HEK293T (cell line): ENCODE results near the gene RMDN3.

Experiments
- CTCF ChIA-PET: fragments of 350-600 bp; formaldehyde crosslinking; extraction: SDS; loops from one replicate; lab custom pipeline; 2021; ENCODE audit warnings: antibody characterized with exemption, inconsistent platforms; lab: Yijun Ruan, JAX
- POLR2A ChIA-PET: fragments of 350-600 bp; formaldehyde crosslinking; extraction: SDS; loops from one replicate; lab custom pipeline; 2020; ENCODE audit warnings: antibody characterized with exemption, inconsistent platforms; lab: Yijun Ruan, JAX
- DNase-seq: peaks from one replicate; pipeline ENCODE4 v3.0.0; 2012; ENCODE audit warnings: mixed read lengths; ENCODE audit errors: extremely low spot score
- ARNT ChIP-seq: fragments of 450-650 bp; IDR thresholded peaks from 2 replicates; pipeline ENCODE4 v1.6.1; 2017; ENCODE audit warnings: mild to moderate bottlenecking
- BHLHE40 ChIP-seq: fragments of 450-650 bp; IDR thresholded peaks from 2 replicates; pipeline ENCODE4 v1.6.1; 2016; ENCODE audit warnings: mild to moderate bottlenecking, moderate library complexity, borderline replicate concordance
- CTBP1 ChIP-seq: fragments of 450-650 bp; IDR thresholded peaks from 2 replicates; pipeline ENCODE4 v1.6.1; 2016; ENCODE audit warnings: borderline replicate concordance
- ELF4 ChIP-seq: fragments of 450-650 bp; IDR thresholded peaks from 2 replicates; pipeline ENCODE4 v1.6.1; 2017; ENCODE audit warnings: antibody characterized with exemption
- FOXA1 ChIP-seq: fragments of 450-650 bp; IDR thresholded peaks from 2 replicates; pipeline ENCODE4 v1.6.1; 2016; ENCODE audit warnings: mild to moderate bottlenecking
- FOXK2 ChIP-seq: fragments of 450-650 bp; IDR thresholded peaks from 2 replicates; pipeline ENCODE4 v1.6.1; 2016; ENCODE audit warnings: mild to moderate bottlenecking
- FOXM1 ChIP-seq: fragments of 450-650 bp; IDR thresholded peaks from 2 replicates; pipeline ENCODE4 v1.6.1; 2017; ENCODE audit warnings: mild to moderate bottlenecking, borderline replicate concordance
- HDGF ChIP-seq: fragments of 450-650 bp; IDR thresholded peaks from 2 replicates; pipeline ENCODE4 v1.6.1; 2017; ENCODE audit warnings: antibody characterized with exemption, borderline replicate concordance
- L3MBTL2 ChIP-seq: fragments of 450-650 bp; conservative IDR thresholded peaks from 2 replicates; pipeline ENCODE4 v1.6.1; 2016; ENCODE audit warnings: mild to moderate bottlenecking
- LEF1 ChIP-seq: fragments of 450-650 bp; IDR thresholded peaks from 2 replicates; pipeline ENCODE4 v1.6.1; 2017; ENCODE audit warnings: mild to moderate bottlenecking, borderline replicate concordance
- NFRKB ChIP-seq: fragments of 450-650 bp; IDR thresholded peaks from 2 replicates; pipeline ENCODE4 v1.6.1; 2016; ENCODE audit warnings: mild to moderate bottlenecking, moderate library complexity
- PKNOX1 ChIP-seq: fragments of 450-650 bp; IDR thresholded peaks from 2 replicates; pipeline ENCODE4 v1.6.1; 2016
- SP1 ChIP-seq: fragments of 450-650 bp; IDR thresholded peaks from 2 replicates; pipeline ENCODE4 v1.6.1; 2017
- SUZ12 ChIP-seq: fragments of 450-650 bp; IDR thresholded peaks from 2 replicates; pipeline ENCODE4 v1.6.1; 2016; ENCODE audit warnings: mild to moderate bottlenecking
- TARDBP ChIP-seq: fragments of 450-650 bp; IDR thresholded peaks from 2 replicates; pipeline ENCODE4 v1.6.1; 2016
- ZNF384 ChIP-seq: fragments of 450-650 bp; IDR thresholded peaks from 2 replicates; pipeline ENCODE4 v1.6.1; 2016

RMDN3 gene

GRCh38 chr15:40716165-40716564 lies 38.9 kb downstream of the RMDN3 start:
- ChIA-PET POLR2A (no interaction called here), CTCF (no interaction called here)
- TF ChIP-seq PKNOX1: no peak
- TF ChIP-seq BHLHE40: no peak
- no peak for TF ChIP-seq L3MBTL2
- TF ChIP-seq HDGF: no peak
- TF ChIP-seq LEF1: no peak
- TF ChIP-seq TARDBP: no peak
- TF ChIP-seq SP1: no peak
- TF ChIP-seq ELF4: no peak
- TF ChIP-seq FOXM1: no peak
- no peak for TF ChIP-seq CTBP1
- TF ChIP-seq ARNT: no peak
- no peak for TF ChIP-seq SUZ12
- TF ChIP-seq FOXA1: no peak
- no peak for TF ChIP-seq ZNF384
- no peak for DNase-seq

GRCh38 chr15:40714144-40714543 lies 40.9 kb downstream of the RMDN3 start:
- POLR2A ChIA-PET: no interaction called here
- no peak for DNase-seq
- CTCF ChIA-PET: interaction anchor here (0.7 kb wide), 1 partner anchor 19 kb away, joined by 3 read pairs; the partner anchor contains the start of gene RAD51
- no peak for TF ChIP-seq LEF1
- TF ChIP-seq ZNF384: no peak

GRCh38 chr15:40706121-40706520 lies 48.9 kb downstream of the RMDN3 start:
- no peak for TF ChIP-seq CTBP1
- TF ChIP-seq LEF1: no peak
- TF ChIP-seq TARDBP: no peak
- TF ChIP-seq FOXM1: no peak
- TF ChIP-seq L3MBTL2: no peak
- TF ChIP-seq HDGF: no peak
- no peak for TF ChIP-seq NFRKB
- no peak for DNase-seq
- POLR2A ChIA-PET: interaction anchor here (1.1 to 1.4 kb wide), 2 partner anchors 11 to 57 kb away, joined by 3 to 7 read pairs; partner anchors contain the start of genes GCHFR and RAD51
- CTCF ChIA-PET: interaction anchor here (1.0 kb wide), 1 partner anchor 11 kb away, joined by 4 read pairs; the partner anchor contains the start of gene RAD51

GRCh38 chr15:40702077-40702476 lies 53.0 kb downstream of the RMDN3 start:
- ChIA-PET POLR2A (no interaction called here), CTCF (no interaction called here)
- TF ChIP-seq FOXM1 (no peak), CTBP1 (no peak), LEF1 (no peak), NFRKB (no peak), ARNT (no peak)
- DNase-seq: no peak

GRCh38 chr15:40697916-40698315 lies 57.1 kb downstream of the RMDN3 start:
- TF ChIP-seq NFRKB (no peak), CTBP1 (no peak), BHLHE40 (no peak), SUZ12 (no peak), ARNT (no peak), FOXA1 (no peak)
- ChIA-PET CTCF (no interaction called here), POLR2A (no interaction called here)
- no peak for DNase-seq

- ChIA-PET CTCF (no interaction called here), POLR2A (no interaction called here)
- DNase-seq: no peak
- no peak for TF ChIP-seq SP1
- TF ChIP-seq L3MBTL2: no peak
- no peak for TF ChIP-seq FOXA1
- no peak for TF ChIP-seq SUZ12
- TF ChIP-seq ZNF384: no peak
- no peak for TF ChIP-seq LEF1
- TF ChIP-seq BHLHE40: no peak
- no peak for TF ChIP-seq FOXM1
- TF ChIP-seq CTBP1: no peak
- no peak for TF ChIP-seq NFRKB
- TF ChIP-seq ELF4: no peak
- no peak for TF ChIP-seq TARDBP
- TF ChIP-seq ARNT: no peak
- TF ChIP-seq FOXK2: no peak
- TF ChIP-seq HDGF: no peak
- no peak for TF ChIP-seq PKNOX1
Measured at GRCh38 chr15:40696228-40696627, 58.8 kb downstream of the RMDN3 start.

GRCh38 chr15:40695469-40695890 lies 59.6 kb downstream of the RMDN3 start:
- DNase-seq: no peak

More at GRCh38 chr15:40695469-40695890, 59.6 kb downstream of the RMDN3 start:
- TF ChIP-seq SP1 (no peak), TARDBP (no peak), ARNT (no peak), FOXK2 (no peak)
- POLR2A ChIA-PET: interaction anchor here (0.6 to 2.4 kb wide), 14 partner anchors 10 to 258 kb away, joined by 3 to 9 read pairs (median 6); partner anchors contain the start of genes CHAC1, DNAJC17, RPUSD2 and VPS18
- CTCF ChIA-PET: interaction anchor here (0.6 to 1.2 kb wide), 3 partner anchors 11 to 18 kb away, joined by 3 to 5 read pairs (median 4); no protein-coding TSS in a partner anchor
